Measurements from ENCODE around the gene TMEM145.

The TMEM145 gene

GRCh38 chr19:42278452-42279154 is 34.5 kb upstream of the TMEM145 start:
- DNase-seq (ENCODE audit: low read depth): no peak

GRCh38 chr19:42279155-42279901 is 33.8 kb upstream of the TMEM145 start:
- DNase-seq (ENCODE audit: low read depth): no peak

GRCh38 chr19:42279902-42280814 is 33.0 kb upstream of the TMEM145 start:
- DNase-seq (ENCODE audit: low read depth): peak; percentile 76

GRCh38 chr19:42280815-42281145 is 32.3 kb upstream of the TMEM145 start:
- DNase-seq (ENCODE audit: low read depth): no peak

GRCh38 chr19:42281146-42281826 is 31.8 kb upstream of the TMEM145 start:
- DNase-seq (ENCODE audit: low read depth): no peak

GRCh38 chr19:42281827-42282762 is 31.0 kb upstream of the TMEM145 start:
- no peak for DNase-seq (ENCODE audit: low read depth)

- DNase-seq (ENCODE audit: low read depth): no peak
Observed at GRCh38 chr19:42282819-42283187, 30.3 kb upstream of the TMEM145 start.

- DNase-seq (ENCODE audit: low read depth): peak; percentile 88
Observed at GRCh38 chr19:42283188-42284065, 29.7 kb upstream of the TMEM145 start.

GRCh38 chr19:42284066-42284501 is 29.0 kb upstream of the TMEM145 start:
- DNase-seq (ENCODE audit: low read depth): peak; percentile 62

- no peak for DNase-seq (ENCODE audit: low read depth)
Observed at GRCh38 chr19:42284591-42285341, 28.3 kb upstream of the TMEM145 start.

GRCh38 chr19:42285541-42285941 is 27.6 kb upstream of the TMEM145 start:
- no peak for DNase-seq (ENCODE audit: low read depth)

- DNase-seq (ENCODE audit: low read depth): no peak
Observed at GRCh38 chr19:42285988-42286348, 27.1 kb upstream of the TMEM145 start.

- DNase-seq (ENCODE audit: low read depth): no peak
Observed at GRCh38 chr19:42286349-42287016, 26.6 kb upstream of the TMEM145 start.

- DNase-seq (ENCODE audit: low read depth): no peak
Observed at GRCh38 chr19:42287017-42287826, 25.9 kb upstream of the TMEM145 start.

GRCh38 chr19:42287827-42288107 is 25.3 kb upstream of the TMEM145 start:
- DNase-seq (ENCODE audit: low read depth): no peak

GRCh38 chr19:42288387-42288786 is 24.7 kb upstream of the TMEM145 start:
- no peak for DNase-seq (ENCODE audit: low read depth)

GRCh38 chr19:42288881-42289555 is 24.1 kb upstream of the TMEM145 start:
- DNase-seq (ENCODE audit: low read depth): no peak

Data from stimulated activated CD8-positive, alpha-beta memory T cell treated with anti-CD3 and anti-CD28 coated beads, Interleukin-12 subunit alpha, Interleukin-12 subunit beta, amount 100 ng/mL, for 1 hour (primary cell).